Breast epithelium (tissue), 4 donors: Measurements from ENCODE around the gene HMOX2. TPM values are rescaled to one million over a fixed set of nuclear protein-coding genes. Genes with fewer than 3 reads are reported as not detected.

Experiments used
- DNase-seq, 2 donors: peaks; one replicate each; pipeline ENCODE4 v3.0.0-alpha.2; 2019; ENCODE audit warnings: low spot score in 2 of 2
- H3K27ac ChIP-seq, 2 donors: fragments of 200-600 bp; sonication (generic) in 1 of 2; one replicate each; pipeline ENCODE4 v1.5.1; 2016 to 2019; ENCODE audit warnings: mild to moderate bottlenecking in 1 of 2
- H3K27me3 ChIP-seq, 2 donors: fragments of 200-600 bp; sonication (generic) in 1 of 2; one replicate each; pipeline versions ENCODE4 v1.5.1 to v1.6.0; 2017 to 2019; ENCODE audit warnings: control low read depth in 1 of 2, mild to moderate bottlenecking in 1 of 2
- H3K36me3 ChIP-seq: fragments of 200-600 bp; one replicate; pipeline ENCODE4 v1.5.1; 2019
- H3K4me1 ChIP-seq, 2 donors: fragments of 200-600 bp; sonication (generic); one replicate each; pipeline ENCODE4 v1.5.1; 2016 to 2019; ENCODE audit warnings: control low read depth in 1 of 2
- H3K4me3 ChIP-seq, 3 donors: fragments of 200-600 bp; sonication (generic); 1 replicate in 2 of 3; 2 replicates in 1 of 3; pipeline ENCODE4 v1.5.1; 2016 to 2019; ENCODE audit warnings: mild to moderate bottlenecking in 3 of 3, moderate library complexity in 2 of 3
- H3K9me3 ChIP-seq, 2 donors: fragments of 200-600 bp; sonication (generic) in 1 of 2; one replicate each; pipeline ENCODE4 v1.5.1; 2016 to 2019; ENCODE audit warnings: control low read depth in 1 of 2
- CTCF ChIP-seq, 3 donors: fragments of 450-650 bp; IDR thresholded peaks; one replicate each; pipeline ENCODE4 v1.5.1; 2016 to 2017; ENCODE audit warnings: antibody characterized with exemption in 3 of 3, mild to moderate bottlenecking in 3 of 3, moderate library complexity in 3 of 3
- POLR2A ChIP-seq: fragments of 450-650 bp; IDR thresholded peaks from one replicate; pipeline ENCODE4 v1.6.1; 2016; ENCODE audit warnings: antibody characterized with exemption, mild to moderate bottlenecking, moderate library complexity
- POLR2AphosphoS5 ChIP-seq, 3 donors: sonication (generic); formaldehyde crosslinking; IDR thresholded peaks; one replicate each; pipeline ENCODE4 v1.6.1; 2017; ENCODE audit warnings: antibody characterized with exemption in 3 of 3
- intact Hi-C: fragments of 100-400 bp; cut with DNase I; formaldehyde crosslinking; loops from one replicate; pipeline ENCODE4 v1.15.1; 2023; ENCODE audit warnings: low total_unique reads
- total RNA-seq, 3 donors: library from RNA; depleted of rRNA; stranded (reverse); fragments of >200 nt; gene quantifications; one replicate each; pipeline ENCODE4 v1.1.0, GENCODE V29; 2016

The HMOX2 gene
- total RNA-seq, 3 donors from 2014 or later, result 53.6 to 87.7 (median 65.9) TPM

GRCh38 chr16:4494746-4495490 lies 18.7 kb downstream of the HMOX2 start:
- no peak for DNase-seq
- TF ChIP-seq POLR2AphosphoS5 (IDR thresholded peaks at IDR 0.05), result no peak
- TF ChIP-seq POLR2A, result no peak
- no peak for TF ChIP-seq CTCF (IDR thresholded peaks at IDR 0.05)
- no peaks in the 10 kb centered on the region for H3K9me3 ChIP-seq
- intact Hi-C loops, result no loop called here
- H3K36me3 ChIP-seq, result no peaks in the 10 kb centered on the region
- no peaks in the 10 kb centered on the region for H3K27me3 ChIP-seq
- no peak overlapping the region for H3K4me3 ChIP-seq
- peaks cover 0 to under 1% of the 10 kb centered on the region in 2 donors for H3K4me1 ChIP-seq
- H3K27ac ChIP-seq, result no peak overlapping the region

GRCh38 chr16:4495766-4496165 lies 19.6 kb downstream of the HMOX2 start:
- H3K4me3 ChIP-seq, result no peak overlapping the region
- no peak overlapping the region for H3K27ac ChIP-seq
- H3K36me3 ChIP-seq, result no peaks in the 10 kb centered on the region
- DNase-seq, result no peak
- H3K9me3 ChIP-seq, result no peaks in the 10 kb centered on the region
- no peaks in the 10 kb centered on the region for H3K27me3 ChIP-seq
- intact Hi-C loops, result no loop called here
- TF ChIP-seq CTCF (IDR thresholded peaks at IDR 0.05) (no peak), POLR2A (no peak), POLR2AphosphoS5 (IDR thresholded peaks at IDR 0.05) (no peak)
- peaks cover 0 to 5% of the 10 kb centered on the region in 2 donors for H3K4me1 ChIP-seq

GRCh38 chr16:4496305-4496704 lies 20.1 kb downstream of the HMOX2 start:
- no peak for DNase-seq
- intact Hi-C loops, result no loop called here
- TF ChIP-seq POLR2AphosphoS5 (IDR thresholded peaks at IDR 0.05), result no peak

GRCh38 chr16:4498546-4499195 lies 22.5 kb downstream of the HMOX2 start:
- Histone ChIP-seq H3K36me3 (no peaks in the 10 kb centered on the region), H3K4me3 (no peak overlapping the region), H3K9me3 (no peaks in the 10 kb centered on the region), H3K27me3 (no peaks in the 10 kb centered on the region), H3K4me1 (peaks cover 0 to 5% of the 10 kb centered on the region in 2 donors), H3K27ac (no peak overlapping the region)
- no peak for TF ChIP-seq POLR2AphosphoS5 (IDR thresholded peaks at IDR 0.05)
- intact Hi-C loops, result no loop called here
- DNase-seq, result no peak

More at GRCh38 chr16:4496305-4496704, 20.1 kb downstream of the HMOX2 start:
- no peaks in the 10 kb centered on the region for H3K36me3 ChIP-seq
- no peaks in the 10 kb centered on the region for H3K27me3 ChIP-seq
- H3K4me3 ChIP-seq, result no peak overlapping the region
- no peak overlapping the region for H3K27ac ChIP-seq
- H3K9me3 ChIP-seq, result no peaks in the 10 kb centered on the region
- peaks cover 0 to 5% of the 10 kb centered on the region in 2 donors for H3K4me1 ChIP-seq

GRCh38 chr16:4499196-4499555 lies 23.0 kb downstream of the HMOX2 start:
- Histone ChIP-seq H3K36me3 (no peaks in the 10 kb centered on the region), H3K27me3 (no peaks in the 10 kb centered on the region), H3K4me1 (peaks cover 0 to 5% of the 10 kb centered on the region in 2 donors), H3K9me3 (no peaks in the 10 kb centered on the region), H3K4me3 (no peak overlapping the region), H3K27ac (no peak overlapping the region)
- DNase-seq, result no peak
- intact Hi-C loops, result no loop called here
- TF ChIP-seq POLR2AphosphoS5 (IDR thresholded peaks at IDR 0.05) (no peak), CTCF (IDR thresholded peaks at IDR 0.05) (no peak), POLR2A (no peak)

- H3K27ac ChIP-seq, result peak overlapping the region; percentile 6 to 59
- intact Hi-C loops, result no loop called here
- peak overlapping the region in 1 of 3 donors; percentile 36 for H3K4me3 ChIP-seq
- DNase-seq, result no peak
- TF ChIP-seq POLR2A (no peak), POLR2AphosphoS5 (IDR thresholded peaks at IDR 0.05) (no peak), CTCF (IDR thresholded peaks at IDR 0.05) (no peak)
- no peaks in the 10 kb centered on the region for H3K36me3 ChIP-seq
- H3K9me3 ChIP-seq, result no peaks in the 10 kb centered on the region
- H3K4me1 ChIP-seq, result peaks cover 0 to 5% of the 10 kb centered on the region in 2 donors
- no peaks in the 10 kb centered on the region for H3K27me3 ChIP-seq
These were observed 24.1 kb downstream of the HMOX2 start for GRCh38 chr16:4500272-4500671.
